Body of pancreas (tissue), 4 donors: ENCODE measurements around the gene ANKS1B.

Experiments
- POLR2A ChIP-seq, 3 donors: fragments of 450-650 bp; IDR thresholded peaks; one replicate each; pipeline ENCODE4 v1.6.1; 2016; ENCODE audit warnings: antibody characterized with exemption in 3 of 3, mild to moderate bottlenecking in 2 of 3
- TF ChIP-seq, protein P1 (sequence below), 7 experiments: fragments of 450-650 bp in 4 of 7; fragments of 200-600 bp in 3 of 7; sonication (generic) in 3 of 7; IDR thresholded peaks; one replicate each; pipeline ENCODE4 v1.5.1; 2016 to 2019; ENCODE audit warnings: antibody characterized with exemption in 7 of 7

DNA sequence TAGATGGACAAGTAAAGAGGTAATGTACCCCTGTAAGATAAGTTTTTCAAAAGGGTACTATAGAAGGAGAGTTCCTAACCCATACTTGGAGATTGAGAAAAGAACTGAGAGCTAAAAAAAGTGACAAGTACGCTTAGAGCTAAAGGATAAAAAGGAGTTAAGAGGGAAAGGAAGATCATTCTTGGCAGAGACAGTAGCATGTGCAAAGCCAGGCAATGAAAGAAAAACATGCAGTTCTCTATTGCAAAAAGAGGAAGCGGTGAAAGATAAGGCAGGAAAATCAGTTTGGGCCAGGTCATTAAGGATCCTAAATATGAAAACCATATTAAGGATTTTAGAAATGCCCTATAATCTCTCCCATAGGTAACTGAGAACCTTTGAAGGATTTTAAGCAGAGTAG, 837.6 kb downstream of the ANKS1B start:
- TF ChIP-seq, protein P1, sequence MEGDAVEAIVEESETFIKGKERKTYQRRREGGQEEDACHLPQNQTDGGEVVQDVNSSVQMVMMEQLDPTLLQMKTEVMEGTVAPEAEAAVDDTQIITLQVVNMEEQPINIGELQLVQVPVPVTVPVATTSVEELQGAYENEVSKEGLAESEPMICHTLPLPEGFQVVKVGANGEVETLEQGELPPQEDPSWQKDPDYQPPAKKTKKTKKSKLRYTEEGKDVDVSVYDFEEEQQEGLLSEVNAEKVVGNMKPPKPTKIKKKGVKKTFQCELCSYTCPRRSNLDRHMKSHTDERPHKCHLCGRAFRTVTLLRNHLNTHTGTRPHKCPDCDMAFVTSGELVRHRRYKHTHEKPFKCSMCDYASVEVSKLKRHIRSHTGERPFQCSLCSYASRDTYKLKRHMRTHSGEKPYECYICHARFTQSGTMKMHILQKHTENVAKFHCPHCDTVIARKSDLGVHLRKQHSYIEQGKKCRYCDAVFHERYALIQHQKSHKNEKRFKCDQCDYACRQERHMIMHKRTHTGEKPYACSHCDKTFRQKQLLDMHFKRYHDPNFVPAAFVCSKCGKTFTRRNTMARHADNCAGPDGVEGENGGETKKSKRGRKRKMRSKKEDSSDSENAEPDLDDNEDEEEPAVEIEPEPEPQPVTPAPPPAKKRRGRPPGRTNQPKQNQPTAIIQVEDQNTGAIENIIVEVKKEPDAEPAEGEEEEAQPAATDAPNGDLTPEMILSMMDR (IDR thresholded peaks at IDR 0.05) = no peak
- no peak for TF ChIP-seq POLR2A (IDR thresholded peaks at IDR 0.05)
